ENCODE measurements around the gene STX8. TPM values are rescaled to one million over a fixed set of nuclear protein-coding genes. Genes with fewer than 3 reads are reported as not detected.

The STX8 gene
- total and polyA plus RNA-seq, 9 of the 15 experiments (the other 6 are each of a cell fraction or from before 2014, with no cell fraction given) = 14.6 to 42.5 (median 22.1) TPM

- in situ Hi-C loops (cut with MboI) (no loop called here), intact Hi-C loops (cut with micrococcal nuclease) (no loop called here)
- Histone ChIP-seq H4K20me1 (replicated peaks; ENCODE audit: control insufficient read depth, insufficient read depth, low read length) (no peaks in the 10 kb centered on the region), H3K36me3 (ENCODE audit: control insufficient read depth, insufficient read depth, low read length) (no peaks in the 10 kb centered on the region), H2AFZ (ENCODE audit: low read depth, low read length) (no peak overlapping the region), H3K4me2 (ENCODE audit: insufficient read depth, low read length) (no peak overlapping the region), H3K4me1 (replicated peaks in 1 of 2; ENCODE audit: control insufficient read depth in 2 of 2, insufficient read depth in 2 of 2, low read length in 2 of 2) (no peaks in the 10 kb centered on the region), H3K27ac (ENCODE audit: extremely low read depth, low read depth, low read length) (no peak overlapping the region), H3K79me2 (ENCODE audit: control insufficient read depth, insufficient read depth, low read length) (no peaks in the 10 kb centered on the region), H3K9me3 (replicated peaks; ENCODE audit: control insufficient read depth, insufficient read depth, low read depth, low read length) (no peaks in the 10 kb centered on the region), H3K9ac (ENCODE audit: insufficient read depth in 1 of 2, low read depth in 2 of 2, low read length in 2 of 2) (no peak overlapping the region), H3K4me3 (no peak overlapping the region), H3K9me1 (ENCODE audit: control insufficient read depth, insufficient read depth, low read length) (no peaks in the 10 kb centered on the region), H3K27me3 (ENCODE audit: control insufficient read depth in 2 of 2, insufficient read depth in 2 of 2, low read length in 2 of 2) (no peaks in the 10 kb centered on the region)
- FAIRE-seq (no peak), ATAC-seq (no peak), DNase-seq (ENCODE audit: extremely low read depth in 1 of 4, low spot score in 3 of 4) (no peak)
- CTCF ChIA-PET (ENCODE audit: low intra/inter-chr PET ratio) = interaction anchor here (0.6 to 0.7 kb wide), 2 partner anchors 10 to 50 kb away, joined by 3 to 4 read pairs; no protein-coding TSS in a partner anchor
- BruUV-seq (replicated peaks) = no TSS peak
- POLR2A ChIA-PET = no interaction called here
- whole genome bisulfite sequencing (ENCODE audit: insufficient coverage, low coverage, missing lambda C conversion rate) = 11% methylated on average over 4 of the region's 5 CpGs
- no peak for TF ChIP-seq SRF (CRISPR knock-in tag; IDR thresholded peaks at IDR 0.05)
- no peak for TF ChIP-seq KDM2B (CRISPR knock-in tag; IDR thresholded peaks at IDR 0.05)
- TF ChIP-seq ELF1 (tag; IDR thresholded peaks at IDR 0.05) = no peak
- no peak for TF ChIP-seq ZNF175 (CRISPR knock-in tag; IDR thresholded peaks at IDR 0.05; ENCODE audit: low read depth)
- TF ChIP-seq ZNF407 (IDR thresholded peaks at IDR 0.05; ENCODE audit: low read depth) = no peak
- no peak for TF ChIP-seq ETV6 (IDR thresholded peaks at IDR 0.05; ENCODE audit: borderline replicate concordance in 1 of 2, low read depth in 2 of 2, low read length in 1 of 2)
- TF ChIP-seq ETV6 (CRISPR knock-in tag; IDR thresholded peaks at IDR 0.05; ENCODE audit: borderline replicate concordance) = no peak
- no peak for TF ChIP-seq ZBTB11 (CRISPR knock-in tag; IDR thresholded peaks at IDR 0.05)
- TF ChIP-seq HEY1 (CRISPR knock-in tag; IDR thresholded peaks at IDR 0.05; ENCODE audit: borderline replicate concordance) = no peak
- TF ChIP-seq RBM17 (IDR thresholded peaks at IDR 0.05; ENCODE audit: borderline replicate concordance, low read depth, low read length) = no peak
- TF ChIP-seq ZFP36 (IDR thresholded peaks at IDR 0.05; ENCODE audit: low read depth, low read length, partially characterized antibody) = no peak
Observed at GRCh38 chr17:9315360-9315759, 260.3 kb downstream of the STX8 start.
